Sciatic nerve (tissue), 2 donors: Measurements from ENCODE around the gene ARHGAP18. TPM values are rescaled to one million over a fixed set of nuclear protein-coding genes. Genes with fewer than 3 reads are reported as not detected.

Experiments
- ATAC-seq: fragments of 200-7000 bp; cut with Tn5 transposase; one replicate; pipeline ENCODE4 v1.9.1; 2020; ENCODE audit warnings: mild to moderate bottlenecking, moderate library complexity
- DNase-seq: peaks from one replicate; pipeline ENCODE4 v3.0.0-alpha.2; 2020; ENCODE audit warnings: low spot score
- intact Hi-C: fragments of 100-400 bp; cut with DNase I; formaldehyde crosslinking; loops from one replicate; pipeline ENCODE4 v1.14.2; 2022
- total RNA-seq: library from RNA; stranded (reverse); fragmentation: NEBNext Ultra II Directional; extraction: Animal tissue kit (Norgen Biotek cat#: 25700); gene quantifications from one replicate; pipeline ENCODE4 v1.2.1, GENCODE V29; 2021
- donor health status: DM: no; HTN: no; CAD: no.
- donor health status: DM: no; HTN: no; CAD: no.

Gene ARHGAP18
- total RNA-seq, 1 donor from 2014 or later, result 18.2 TPM

GRCh38 chr6:129697788-129698187 lies 12.2 kb downstream of the ARHGAP18 start:
- no peak for DNase-seq
- intact Hi-C loops, result no loop called here
- ATAC-seq, result no peak

GRCh38 chr6:129696843-129697242 lies 13.1 kb downstream of the ARHGAP18 start:
- intact Hi-C loops, result no loop called here
- ATAC-seq, result no peak
- no peak for DNase-seq

GRCh38 chr6:129696028-129696418 lies 14.0 kb downstream of the ARHGAP18 start:
- intact Hi-C loops, result no loop called here
- no peak for DNase-seq
- no peak for ATAC-seq

GRCh38 chr6:129695373-129696027 lies 14.5 kb downstream of the ARHGAP18 start:
- intact Hi-C loops, result no loop called here
- ATAC-seq, result no peak
- DNase-seq, result no peak

- ATAC-seq (no peak), DNase-seq (no peak)
- intact Hi-C loops, result no loop called here
Measured at GRCh38 chr6:129694036-129694435, 15.9 kb downstream of the ARHGAP18 start.

GRCh38 chr6:129692467-129692866 lies 17.5 kb downstream of the ARHGAP18 start:
- ATAC-seq (no peak), DNase-seq (no peak)
- intact Hi-C loops, result no loop called here

DNA sequence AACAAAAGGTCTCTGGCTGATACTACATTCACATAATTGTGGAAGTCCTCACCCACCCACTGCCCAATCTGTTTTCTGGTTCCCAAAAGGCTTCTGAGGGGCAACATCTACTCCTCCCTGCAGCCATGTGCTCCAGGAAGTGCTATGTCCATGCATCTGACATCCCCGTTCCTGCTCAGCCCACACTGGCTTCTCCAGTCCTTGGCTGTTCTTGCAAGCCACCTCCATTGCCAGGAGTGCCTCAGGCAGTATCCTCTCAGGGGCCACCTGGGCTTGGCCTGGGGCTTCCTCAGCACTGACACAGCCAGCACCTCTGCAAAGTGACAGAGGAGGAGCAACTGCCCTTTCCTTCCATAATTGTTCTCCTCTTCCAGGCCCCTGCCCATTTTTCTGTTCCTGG lies 18.3 kb downstream of the ARHGAP18 start:
- intact Hi-C loops, result no loop called here
- DNase-seq (no peak), ATAC-seq (no peak)

- ATAC-seq, result no peak
- intact Hi-C loops, result no loop called here
- DNase-seq, result no peak
Measured at GRCh38 chr6:129691043-129691640, 18.8 kb downstream of the ARHGAP18 start.

DNA sequence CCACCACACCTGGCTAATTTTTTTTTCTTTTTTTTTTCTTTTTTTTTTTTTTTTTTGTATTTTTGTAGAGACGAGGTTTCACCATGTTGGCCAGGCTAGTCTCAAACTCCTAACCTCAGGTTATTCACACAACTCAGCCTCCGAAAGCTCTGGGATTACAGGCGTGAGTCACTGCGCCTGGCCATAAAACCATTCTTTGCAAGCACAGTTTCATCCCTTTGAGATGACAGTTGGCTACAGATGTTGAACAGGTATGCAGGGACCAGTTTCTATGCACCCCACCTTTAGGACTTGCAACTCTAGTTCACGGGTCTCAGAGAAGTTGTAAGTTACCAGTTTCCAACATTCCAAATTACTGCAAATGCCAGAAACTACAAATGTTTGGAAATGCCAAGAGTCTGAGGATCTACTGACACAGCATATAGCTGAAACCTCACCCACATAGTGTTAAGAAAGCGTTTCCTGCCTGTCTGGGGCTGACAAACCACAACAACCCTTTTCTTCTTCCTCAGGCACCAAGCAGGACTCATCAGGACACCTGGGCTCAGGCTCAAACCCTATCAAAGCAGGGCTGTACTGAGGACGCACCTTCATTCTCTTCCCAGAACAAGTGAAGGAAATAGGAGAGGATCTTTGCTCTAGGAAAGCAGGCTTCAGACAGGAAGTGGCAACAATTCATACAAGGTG lies 22.9 kb downstream of the ARHGAP18 start:
- intact Hi-C loops, result no loop called here
- peak; percentile 49 for ATAC-seq
- DNase-seq, result no peak

DNA sequence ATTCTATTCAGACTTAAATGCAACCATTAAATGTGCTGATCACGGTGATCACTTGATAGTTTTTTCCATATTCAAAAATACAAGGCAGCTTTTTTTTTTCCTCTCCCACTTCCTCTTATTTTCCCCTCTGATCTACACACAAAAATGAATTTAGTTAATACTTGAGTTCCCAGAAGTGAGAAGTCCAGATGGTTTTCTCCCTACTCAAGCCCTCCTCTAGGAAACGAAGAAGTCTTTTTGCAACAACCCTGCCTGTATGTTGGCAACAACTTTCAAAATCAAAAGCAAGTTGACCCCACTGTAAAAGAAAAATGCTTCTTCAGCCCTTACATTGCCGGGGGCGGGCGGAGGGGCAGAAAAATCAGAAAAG lies 24.3 kb downstream of the ARHGAP18 start:
- intact Hi-C loops, result no loop called here
- no peak for DNase-seq
- ATAC-seq, result no peak

DNA sequence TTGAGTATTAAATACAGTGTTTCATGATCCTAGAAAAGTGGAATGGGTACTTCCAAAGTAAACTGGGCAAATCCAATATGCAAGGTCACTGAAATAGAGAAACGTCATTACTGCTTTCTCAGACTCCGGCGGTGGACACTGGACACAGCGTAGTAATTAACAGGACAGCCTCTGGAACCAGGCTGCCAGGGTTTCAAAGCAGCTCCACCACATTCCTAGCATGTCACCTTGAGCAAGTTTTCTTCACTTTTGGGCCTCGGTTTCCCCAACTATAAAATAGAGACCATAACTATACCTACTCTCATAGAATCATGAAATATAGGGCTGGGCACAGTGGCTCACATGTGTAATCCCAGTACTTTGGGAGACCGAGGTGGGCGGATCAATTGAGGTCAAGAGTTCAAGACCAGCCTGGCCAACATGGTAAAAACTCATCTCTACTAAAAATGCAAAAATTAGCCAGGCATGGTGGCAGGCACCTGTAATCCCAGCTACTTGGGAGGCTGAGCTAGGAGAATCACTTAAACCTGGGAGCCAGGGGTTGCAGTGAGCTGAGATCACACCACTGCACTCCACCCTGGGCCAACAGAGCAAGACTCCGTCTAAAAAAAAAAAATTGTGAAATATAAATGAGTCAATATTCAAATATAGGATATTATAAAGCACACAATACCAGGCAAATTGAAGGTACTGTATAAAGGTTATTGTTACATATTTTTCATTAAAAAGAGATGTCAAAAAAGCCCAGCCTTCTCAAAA lies 24.9 kb downstream of the ARHGAP18 start:
- no peak for DNase-seq

DNA sequence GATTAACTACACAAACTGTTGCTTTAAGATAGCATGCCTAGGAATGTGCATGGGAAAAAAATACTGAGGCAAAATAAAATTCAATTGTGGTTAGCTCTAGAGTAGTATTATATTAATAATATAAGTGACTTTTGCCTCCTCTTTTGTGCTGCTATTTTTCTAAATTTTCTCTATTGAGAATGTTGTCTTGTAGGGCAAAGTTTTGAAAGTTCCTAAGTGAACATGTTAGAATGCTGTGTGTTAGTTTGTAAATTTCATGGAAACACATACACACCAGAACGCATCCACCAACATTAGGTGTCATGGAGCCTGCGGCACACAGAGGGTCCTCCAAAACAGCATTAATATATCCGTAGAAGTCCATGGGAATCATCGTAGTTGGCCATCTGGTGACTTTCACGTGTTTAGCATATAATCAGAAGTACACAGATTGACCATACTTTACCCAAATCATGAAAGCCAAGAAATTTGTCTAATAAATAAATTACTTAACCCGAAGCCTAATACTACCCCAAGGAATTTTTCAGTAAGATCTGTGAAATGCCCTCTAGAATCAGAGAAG lies 25.6 kb downstream of the ARHGAP18 start:
- intact Hi-C loops, result no loop called here
- ATAC-seq, result no peak
- DNase-seq, result no peak

More for the DNA sequence above, 24.9 kb downstream of the ARHGAP18 start:
- intact Hi-C loops, result no loop called here
- no peak for ATAC-seq

DNA sequence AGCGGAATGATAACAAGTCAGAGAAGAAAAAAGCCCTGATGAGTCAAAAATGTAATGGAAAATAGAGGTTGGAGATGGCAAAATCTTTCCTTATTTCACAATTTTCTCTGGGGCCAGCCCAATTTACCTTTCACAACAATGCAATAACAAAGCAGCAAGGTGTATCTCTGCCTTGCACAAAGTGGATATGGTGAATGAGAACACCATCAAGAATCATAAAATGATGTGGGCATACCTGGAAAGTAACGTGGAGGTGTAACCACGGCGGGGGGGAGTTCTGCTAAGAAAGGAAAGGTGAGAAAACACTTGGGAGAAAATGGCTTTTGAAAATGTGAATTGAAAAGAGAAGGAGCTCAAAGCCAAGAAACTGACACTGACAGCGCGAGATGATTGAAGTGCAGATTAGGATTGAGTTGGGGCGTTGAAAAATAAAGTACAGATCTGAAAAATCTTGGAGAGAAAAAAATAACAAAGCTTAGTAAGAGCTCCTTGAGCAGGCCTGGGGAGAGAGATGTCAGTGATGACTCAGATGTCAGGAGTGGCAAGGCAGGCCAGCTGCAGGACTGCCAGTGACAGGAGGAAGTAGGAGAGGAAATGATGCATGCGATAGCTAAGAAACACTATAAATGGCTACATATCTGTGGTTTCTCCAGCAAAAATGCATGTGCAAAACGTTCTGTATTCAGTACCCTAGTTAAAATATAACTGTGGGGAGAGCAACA lies 26.2 kb downstream of the ARHGAP18 start:
- ATAC-seq, result peak; percentile 92
- intact Hi-C loops, result no loop called here
- DNase-seq, result no peak

GRCh38 chr6:129681913-129682205 lies 28.1 kb downstream of the ARHGAP18 start:
- intact Hi-C loops, result no loop called here
- ATAC-seq (no peak), DNase-seq (no peak)

DNA sequence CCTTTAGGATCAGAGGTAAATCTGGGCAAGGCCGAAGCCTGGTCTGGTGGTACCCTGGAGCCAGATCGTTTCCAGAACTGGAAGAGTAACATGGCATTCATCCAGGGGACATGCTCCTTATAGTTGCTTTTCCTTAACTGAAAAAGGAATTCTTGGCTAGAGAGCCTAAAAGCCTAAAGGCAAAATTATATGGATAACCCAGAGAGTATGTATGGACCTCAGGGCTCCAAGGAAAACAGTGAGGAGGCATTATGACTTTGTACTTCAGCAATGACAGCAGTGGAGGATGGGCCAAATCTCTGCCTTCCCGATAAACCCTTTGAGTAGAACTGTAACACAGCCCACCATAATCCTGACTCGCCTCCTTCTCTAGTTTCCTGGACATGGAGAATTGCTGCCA lies 29.3 kb downstream of the ARHGAP18 start:
- intact Hi-C loops, result no loop called here
- ATAC-seq (no peak), DNase-seq (no peak)

DNA sequence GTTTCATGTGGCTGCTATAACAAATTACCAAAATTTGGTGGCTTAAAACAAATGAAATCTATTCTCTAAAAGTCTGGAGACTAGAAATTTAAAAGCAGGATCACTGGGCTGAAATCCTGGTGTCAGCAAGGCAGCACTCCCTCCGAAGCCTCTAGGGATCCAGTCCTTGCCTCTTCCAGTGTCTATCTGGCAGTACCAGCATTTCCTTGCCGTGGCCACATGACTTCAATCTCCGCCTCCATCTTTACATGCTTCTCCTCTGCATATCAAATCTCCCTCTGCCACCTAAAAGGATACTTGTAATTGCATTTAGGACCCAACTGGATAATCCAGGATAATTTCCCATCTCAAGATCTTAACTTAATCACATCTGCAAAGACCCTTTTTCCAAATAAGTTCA lies 30.2 kb downstream of the ARHGAP18 start:
- no peak for ATAC-seq
- intact Hi-C loops, result no loop called here
- DNase-seq, result no peak

- no peak for DNase-seq
- no peak for ATAC-seq
Measured at GRCh38 chr6:129679275-129679674, 30.7 kb downstream of the ARHGAP18 start.

DNA sequence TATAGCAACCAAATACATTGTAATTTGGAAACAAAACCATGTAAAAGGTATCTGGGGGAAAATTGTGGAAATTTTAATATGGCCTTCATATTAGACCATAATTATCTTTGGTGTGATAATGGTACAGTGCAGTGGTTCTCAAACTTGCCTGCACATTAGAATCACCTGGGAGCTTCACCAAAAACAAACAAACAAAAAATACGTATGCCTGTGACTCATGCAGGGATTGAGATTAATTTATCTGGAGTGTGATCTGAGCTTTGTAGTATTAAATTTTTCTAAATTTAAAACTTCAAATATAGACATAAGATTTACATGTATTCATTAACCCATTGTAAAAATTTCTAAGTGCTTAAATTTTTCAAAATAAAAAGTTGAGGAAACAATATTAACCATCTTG lies 31.5 kb downstream of the ARHGAP18 start:
- intact Hi-C loops, result no loop called here
- no peak for ATAC-seq
- no peak for DNase-seq

More at GRCh38 chr6:129679275-129679674, 30.7 kb downstream of the ARHGAP18 start:
- intact Hi-C loops, result no loop called here
